GM18951 (cell line): ENCODE measurements around the gene DLGAP1.
"Not testable (repeated sequence)": the region's sequence is repeated elsewhere in the genome, so short reads cannot be mapped to it uniquely, and the experiment has no call there.

Experiments used
- POLR2A ChIP-seq: IDR thresholded peaks from 4 replicates; pipeline ENCODE4 v1.6.1; 2011; ENCODE audit warnings: mild to moderate bottlenecking; ENCODE audit not compliant: insufficient read length, insufficient read depth; ENCODE audit errors: extremely low read depth
- in situ Hi-C: fragments of 300-500 bp; cut with MboI; formaldehyde crosslinking; loops from one replicate; pipeline ENCODE4 v1.12.0; 2022; ENCODE audit warnings: low sequenced_read_pairs, mixed read lengths, inconsistent platforms; ENCODE audit not compliant: unreplicated experiment

DLGAP1 gene

DNA sequence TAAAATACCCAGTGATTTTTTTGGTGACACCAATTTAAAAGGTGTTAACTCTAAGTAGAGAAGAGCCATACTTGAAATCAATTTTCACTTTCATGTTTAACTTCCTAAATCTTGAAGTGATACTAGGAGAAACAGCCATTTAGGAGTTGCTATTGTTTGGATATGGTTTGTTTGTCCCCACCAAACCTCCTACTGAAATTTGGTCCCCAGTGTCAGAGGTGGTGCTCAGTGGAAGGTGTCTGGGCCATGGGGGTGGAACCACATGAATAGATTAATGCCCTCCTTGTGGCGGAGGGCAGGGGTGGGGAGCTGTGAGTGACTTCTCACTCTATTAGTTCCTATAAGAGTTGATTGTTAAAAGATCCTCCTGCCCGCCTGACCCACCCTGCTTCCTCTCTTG lies 377.9 kb downstream of the DLGAP1 start:
- no peak for TF ChIP-seq POLR2A
- in situ Hi-C loops = no loop called here

DNA sequence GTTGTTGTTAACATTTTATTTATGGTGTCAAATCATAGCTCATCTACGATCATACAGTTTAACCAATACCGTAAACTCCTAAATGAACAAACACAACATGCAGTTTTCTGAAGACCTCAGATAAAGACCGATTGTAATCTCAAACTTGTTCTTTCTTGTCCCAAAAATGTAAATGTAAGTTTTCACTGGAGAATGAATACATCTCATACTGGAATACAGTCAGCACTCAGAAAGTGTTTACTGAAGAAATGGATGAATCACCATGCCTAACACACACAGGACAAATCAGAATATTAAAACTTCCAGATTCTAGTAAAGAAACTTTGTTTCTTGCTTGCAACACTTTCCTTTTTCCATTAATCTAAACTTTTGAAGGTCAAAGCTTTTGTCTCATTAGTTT lies 380.5 kb downstream of the DLGAP1 start:
- in situ Hi-C loops = no loop called here
- TF ChIP-seq POLR2A = no peak

DNA sequence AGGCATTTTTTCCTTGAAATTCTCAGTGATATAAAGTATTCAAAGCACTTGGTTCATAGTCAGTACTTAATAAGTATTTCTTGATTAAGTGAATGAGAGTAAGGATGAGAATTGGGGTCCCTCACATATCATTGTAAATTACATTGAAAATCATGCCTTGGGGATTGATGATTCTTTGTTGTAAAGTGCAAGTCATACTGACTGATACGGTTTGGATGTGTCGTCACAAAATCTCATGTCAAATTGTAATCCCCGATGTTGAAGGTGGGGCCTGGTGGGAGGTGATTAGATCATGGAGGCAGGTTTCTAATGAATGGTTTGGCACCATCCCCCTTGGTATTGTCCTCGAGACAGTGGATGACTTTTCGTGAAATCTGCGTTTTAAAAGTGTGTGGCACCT lies 385.9 kb downstream of the DLGAP1 start:
- in situ Hi-C loops = no loop called here
- no peak for TF ChIP-seq POLR2A

DNA sequence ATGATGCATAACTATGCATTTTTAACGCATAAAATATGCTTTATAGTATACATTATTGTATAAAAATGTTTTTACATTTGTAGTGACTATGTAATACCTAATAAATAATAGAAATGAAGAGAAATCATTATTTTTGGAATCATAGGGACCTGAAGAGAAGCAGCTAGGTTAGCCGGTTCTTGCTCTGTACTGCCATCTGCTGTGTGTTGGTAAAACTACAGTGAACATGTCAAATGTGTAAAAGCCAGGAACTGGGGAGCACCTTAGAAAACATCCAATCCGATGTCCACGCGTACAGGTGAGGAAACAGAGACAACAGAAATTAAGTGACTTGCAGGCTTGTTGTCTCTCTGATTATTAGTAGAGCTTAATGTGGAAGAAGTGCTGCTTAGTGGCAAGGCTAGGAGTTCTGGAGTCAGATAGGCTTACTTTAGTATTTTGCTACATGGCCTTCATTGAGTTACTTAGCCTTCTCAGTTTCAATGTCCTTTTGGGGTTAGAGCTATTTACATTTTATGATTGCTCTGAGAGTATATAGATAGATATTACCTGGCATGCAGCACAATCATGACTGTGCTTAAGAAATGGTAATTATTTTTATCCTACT lies 386.5 kb downstream of the DLGAP1 start:
- in situ Hi-C loops = no loop called here
- no peak for TF ChIP-seq POLR2A

DNA sequence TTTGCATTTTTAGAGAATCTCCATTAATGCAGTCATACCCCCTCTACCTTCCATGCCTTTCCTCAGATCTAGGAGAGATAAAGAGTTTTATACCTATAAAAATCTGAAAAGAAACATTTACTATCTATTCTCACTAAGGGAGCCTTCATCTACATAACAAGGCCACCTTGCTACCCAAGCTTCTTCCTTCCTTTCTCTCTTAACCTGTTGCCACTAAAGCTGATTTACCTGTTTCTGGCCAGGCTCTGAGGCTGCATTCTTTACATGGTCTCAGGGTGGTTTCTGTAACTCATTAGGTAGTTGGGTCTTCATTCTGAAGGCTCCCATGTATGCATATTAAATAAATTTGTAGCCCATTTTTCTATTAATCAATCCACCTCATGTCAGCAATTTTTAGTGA lies 391.6 kb downstream of the DLGAP1 start:
- in situ Hi-C loops = no loop called here
- TF ChIP-seq POLR2A = no peak

DNA sequence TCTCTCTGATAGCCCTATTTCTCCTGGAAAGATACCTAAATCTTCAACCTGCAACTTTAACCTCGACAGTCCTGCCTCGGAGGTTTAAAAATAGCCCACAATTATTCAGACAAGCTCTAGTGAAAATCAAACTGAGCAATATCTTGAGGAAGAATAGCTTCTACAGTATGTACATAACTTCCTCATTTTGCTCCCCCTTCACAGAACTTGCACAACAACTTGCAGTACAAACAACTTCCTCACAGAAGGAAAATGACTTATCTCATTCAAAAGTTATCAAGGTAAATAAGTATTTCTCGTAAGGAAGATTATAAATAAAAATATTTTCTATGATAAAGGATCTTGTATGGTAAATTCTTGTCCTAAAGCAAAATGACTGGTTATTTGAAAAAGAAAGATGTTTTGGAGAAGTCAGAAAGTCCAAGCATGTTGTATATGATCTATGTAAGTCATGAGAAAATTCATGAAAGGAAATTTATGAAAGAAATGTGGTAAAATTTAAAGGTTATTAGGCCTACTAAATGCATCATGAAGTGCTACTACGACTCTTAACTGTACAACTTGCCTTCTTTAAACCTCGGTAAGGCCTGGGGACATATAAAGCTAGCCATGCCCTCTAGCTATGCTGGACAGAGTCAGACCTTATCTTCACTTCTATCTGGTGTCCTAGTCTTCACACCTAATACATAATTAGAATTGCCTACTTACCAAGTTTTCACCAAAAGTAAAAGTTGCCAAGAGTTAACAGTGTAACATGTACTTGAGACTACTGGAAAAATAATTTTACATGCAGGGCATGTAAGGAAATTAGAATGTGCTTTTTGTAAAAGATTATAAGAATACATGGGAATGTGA lies 394.5 kb downstream of the DLGAP1 start:
- TF ChIP-seq POLR2A = no peak
- in situ Hi-C loops = no loop called here

DNA sequence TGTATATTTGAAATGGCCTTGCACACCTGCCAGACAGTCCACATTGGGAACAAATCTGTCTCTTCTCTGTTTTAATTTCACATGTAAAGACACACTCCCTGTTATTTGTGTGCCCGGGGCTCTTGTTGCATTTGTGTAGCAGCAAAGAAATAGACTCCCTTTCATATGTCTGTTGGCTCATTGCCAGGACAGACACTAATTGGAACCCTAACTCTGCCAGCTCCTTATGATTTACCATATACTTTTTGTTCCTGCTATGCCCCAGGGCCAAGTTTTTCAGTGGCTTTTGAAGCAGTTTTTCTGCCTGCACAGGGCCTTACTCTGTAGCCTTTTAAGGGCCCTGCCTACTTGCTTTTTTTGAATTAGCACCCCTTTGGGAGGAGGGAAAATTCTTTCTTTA lies 396.9 kb downstream of the DLGAP1 start:
- in situ Hi-C loops = no loop called here
- TF ChIP-seq POLR2A = no peak

DNA sequence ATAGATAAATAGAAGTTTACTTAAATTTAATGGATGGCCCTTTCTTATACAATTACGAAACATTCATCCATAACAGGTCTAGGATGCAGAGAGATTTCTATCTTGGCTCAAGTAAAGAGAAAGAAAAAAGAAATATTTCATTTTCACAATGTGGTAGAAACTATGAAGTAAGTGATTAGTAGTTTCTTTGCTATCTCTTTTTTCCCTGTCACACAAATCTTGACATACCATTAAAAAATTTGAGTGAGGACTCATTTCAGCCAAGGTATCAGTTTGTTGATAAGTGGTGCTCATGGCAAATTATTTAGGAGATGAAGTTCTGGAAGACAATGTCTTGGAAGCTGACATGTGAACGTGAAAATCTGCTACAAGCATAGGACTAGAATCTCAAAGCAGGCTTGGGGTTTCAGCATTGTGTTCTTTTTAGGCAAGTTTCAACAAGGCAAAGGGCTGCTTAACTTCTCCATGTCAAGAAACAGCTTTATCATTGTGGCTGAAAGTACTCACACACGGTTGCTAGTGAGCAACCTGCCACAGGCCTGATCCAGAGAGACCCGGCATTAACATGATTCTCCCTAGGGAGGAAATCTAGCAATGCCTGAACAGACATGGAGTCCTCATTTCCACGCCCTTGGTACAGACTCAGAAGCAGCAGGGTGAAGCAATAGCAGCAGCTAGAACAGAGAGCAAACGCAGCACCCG lies 414.6 kb downstream of the DLGAP1 start:
- in situ Hi-C loops = no loop called here
- TF ChIP-seq POLR2A = no peak

DNA sequence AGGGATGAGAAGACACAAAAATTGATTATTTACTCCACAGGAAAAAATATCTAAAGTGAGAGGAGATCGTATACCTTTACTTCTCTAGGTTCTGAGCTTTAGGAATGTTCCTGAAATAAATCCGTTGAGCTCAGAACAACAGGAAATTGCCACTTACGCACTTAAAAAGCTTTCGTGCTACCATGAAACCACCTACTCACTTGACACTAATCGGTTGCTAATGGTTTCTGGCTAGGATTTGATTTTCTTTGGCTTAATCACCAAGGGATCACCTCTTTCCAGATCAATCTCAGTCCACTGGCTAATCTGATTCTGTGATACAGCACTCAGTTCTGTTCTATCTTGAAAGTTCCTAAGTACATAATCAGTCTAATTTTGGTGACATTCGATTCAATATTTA lies 419.6 kb downstream of the DLGAP1 start:
- no peak for TF ChIP-seq POLR2A
- in situ Hi-C loops = no loop called here

DNA sequence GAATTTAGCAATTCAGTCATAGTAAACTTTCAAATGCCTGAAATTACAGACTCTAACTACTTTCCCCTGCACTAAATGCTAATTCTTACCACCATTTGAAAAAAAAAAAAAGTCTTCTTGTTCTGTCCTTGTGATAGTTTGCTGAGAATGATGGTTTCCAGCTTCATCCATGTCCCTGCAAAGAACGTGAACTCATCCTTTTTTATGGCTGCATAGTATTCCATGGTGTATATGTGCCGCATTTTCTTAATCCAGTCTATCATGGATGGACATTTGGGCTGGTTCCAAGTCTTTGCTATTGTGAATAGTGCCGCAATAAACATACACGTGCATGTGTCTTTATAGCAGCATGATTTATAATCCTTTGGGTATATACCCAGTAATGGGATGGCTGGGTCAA lies 420.3 kb downstream of the DLGAP1 start:
- in situ Hi-C loops = not testable (repeated sequence)

DNA sequence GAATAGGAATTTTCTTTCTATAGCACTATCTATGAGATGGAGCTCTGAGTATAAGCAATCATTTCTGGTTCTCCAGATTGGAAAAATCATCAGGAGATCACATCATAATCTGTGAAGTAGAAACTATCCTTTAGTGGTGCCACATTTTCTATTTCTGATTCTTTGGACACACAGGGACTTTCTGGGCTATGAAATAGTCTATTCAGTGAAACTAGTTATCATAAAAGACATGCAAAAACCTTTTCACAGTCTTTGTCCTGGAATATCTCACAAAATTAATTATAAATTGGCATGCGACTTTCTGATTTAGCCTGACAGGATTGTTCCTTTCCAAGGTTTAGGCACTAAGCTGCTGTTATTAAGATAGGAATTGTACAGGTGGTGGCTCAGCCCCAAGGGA lies 428.6 kb downstream of the DLGAP1 start:
- in situ Hi-C loops = no loop called here
- no peak for TF ChIP-seq POLR2A

DNA sequence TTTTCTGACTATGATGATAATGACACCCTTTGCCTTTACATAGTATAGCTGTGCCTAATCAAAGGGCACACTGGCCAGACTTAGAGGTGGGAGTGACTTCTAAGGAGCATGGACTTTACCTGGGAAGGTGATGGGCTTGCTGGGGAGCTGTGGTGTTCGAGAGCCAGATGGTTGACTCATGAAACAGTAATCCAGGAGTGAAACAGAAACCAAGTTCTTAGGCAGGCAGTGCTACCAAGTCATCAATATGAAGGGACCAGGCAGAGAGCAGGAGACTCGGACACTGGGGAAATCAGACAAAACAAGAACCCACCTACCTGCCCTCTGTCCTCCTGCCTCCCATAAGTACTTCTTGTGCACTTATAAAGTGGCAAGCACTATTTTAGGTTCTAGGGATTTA lies 430.4 kb downstream of the DLGAP1 start:
- no peak for TF ChIP-seq POLR2A
- in situ Hi-C loops = no loop called here

DNA sequence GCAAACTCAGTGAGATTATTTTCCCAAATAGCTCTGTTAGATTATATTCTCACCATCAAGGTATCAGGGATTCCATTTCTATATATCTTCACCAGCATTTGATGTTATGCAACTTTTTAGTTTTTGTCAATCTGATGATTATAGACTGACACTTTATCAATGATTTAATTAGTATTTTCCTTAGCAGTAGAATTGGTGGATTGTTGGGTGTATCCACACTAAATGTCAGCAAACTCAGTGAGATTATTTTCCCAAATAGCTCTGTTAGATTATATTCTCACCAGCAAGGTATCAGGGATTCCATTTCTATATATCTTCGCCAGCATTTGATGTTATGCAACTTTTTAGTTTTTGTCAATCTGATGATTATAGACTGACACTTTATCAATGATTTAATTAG lies 432.4 kb downstream of the DLGAP1 start:
- in situ Hi-C loops = not testable (repeated sequence)

DNA sequence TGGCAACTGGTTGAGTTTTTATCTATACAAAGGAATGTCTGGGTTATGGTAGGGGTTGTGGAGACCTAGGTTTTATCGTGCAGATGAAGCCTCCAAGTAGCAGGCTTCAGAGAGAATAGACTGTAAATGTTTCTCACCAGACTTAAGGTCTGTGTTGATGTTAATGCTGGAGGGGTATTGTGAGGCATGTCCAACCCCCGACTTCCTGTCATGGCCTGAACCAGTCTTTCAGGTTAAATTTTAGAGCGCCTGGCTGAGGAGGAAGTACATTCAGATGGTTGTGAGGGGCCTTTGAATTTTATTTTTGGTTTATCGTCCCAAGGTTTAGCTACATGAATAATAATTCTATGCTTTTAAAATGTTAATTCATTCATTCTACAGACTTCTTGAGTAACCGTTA lies 435.1 kb downstream of the DLGAP1 start:
- in situ Hi-C loops = no loop called here
- no peak for TF ChIP-seq POLR2A
